GM11168 (cell line): ENCODE measurements around the gene NOD2.

Source experiments
- in situ Hi-C: fragments of 300-500 bp; cut with MboI; formaldehyde crosslinking; loops from one replicate; pipeline ENCODE4 v1.12.0; 2022; ENCODE audit warnings: low sequenced_read_pairs; ENCODE audit not compliant: unreplicated experiment

Gene NOD2

DNA sequence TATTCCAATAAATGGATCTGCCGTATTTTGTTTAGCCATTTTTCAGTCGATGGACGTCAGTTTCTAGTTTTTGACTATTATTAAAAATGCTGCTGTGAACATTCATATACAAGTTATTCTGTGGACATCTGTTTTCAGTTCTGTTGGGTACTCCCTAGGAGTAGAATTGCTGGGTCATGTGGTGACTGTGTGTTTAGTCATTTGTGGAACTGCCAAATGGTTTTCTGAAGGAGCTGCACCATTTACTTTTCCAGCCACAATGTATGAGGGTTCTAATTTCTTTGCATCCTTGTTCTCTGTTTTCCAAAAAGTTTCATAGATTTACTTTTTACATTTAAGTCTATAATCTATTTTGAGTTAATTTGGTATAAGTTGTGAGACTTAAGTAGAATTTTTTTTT lies 78.0 kb downstream of the NOD2 start:
- in situ Hi-C loops, result no loop called here

DNA sequence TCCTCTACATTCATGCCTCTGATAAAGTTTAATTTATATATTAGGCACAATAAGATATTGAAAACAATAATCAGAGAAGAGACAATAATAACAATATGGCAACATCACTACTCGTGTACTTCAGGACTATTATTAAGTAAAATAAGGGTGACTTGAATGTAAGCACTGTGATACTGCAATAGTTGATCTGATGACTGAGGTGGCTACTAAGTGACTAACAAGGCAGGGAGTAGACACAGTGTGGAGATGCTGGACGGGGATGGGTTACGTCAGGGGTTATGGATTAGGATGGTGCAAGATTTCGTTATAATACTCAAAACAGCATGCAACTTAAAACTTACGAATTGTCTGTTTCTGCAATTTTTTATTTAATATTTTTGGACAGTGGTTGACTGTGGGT lies 81.0 kb downstream of the NOD2 start:
- in situ Hi-C loops, result no loop called here

DNA sequence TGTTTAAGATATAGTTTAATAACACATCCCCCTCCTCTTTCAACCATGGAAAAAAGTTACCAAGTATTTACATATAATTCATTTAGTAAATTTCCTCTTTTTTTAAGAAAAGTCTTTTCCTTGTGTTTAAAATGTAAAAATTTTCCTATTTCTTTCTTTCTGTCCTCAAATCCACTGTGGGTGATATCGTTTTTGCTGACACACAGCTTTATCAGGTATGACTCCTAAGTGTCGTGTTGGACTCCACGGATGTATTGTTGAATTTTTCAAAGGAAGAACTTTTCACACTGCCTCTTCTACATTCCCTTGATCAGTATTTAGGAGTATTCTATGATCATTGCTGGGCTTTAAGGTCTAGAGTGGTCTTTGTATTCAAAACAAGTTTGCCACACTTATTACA lies 81.6 kb downstream of the NOD2 start:
- in situ Hi-C loops, result no loop called here

DNA sequence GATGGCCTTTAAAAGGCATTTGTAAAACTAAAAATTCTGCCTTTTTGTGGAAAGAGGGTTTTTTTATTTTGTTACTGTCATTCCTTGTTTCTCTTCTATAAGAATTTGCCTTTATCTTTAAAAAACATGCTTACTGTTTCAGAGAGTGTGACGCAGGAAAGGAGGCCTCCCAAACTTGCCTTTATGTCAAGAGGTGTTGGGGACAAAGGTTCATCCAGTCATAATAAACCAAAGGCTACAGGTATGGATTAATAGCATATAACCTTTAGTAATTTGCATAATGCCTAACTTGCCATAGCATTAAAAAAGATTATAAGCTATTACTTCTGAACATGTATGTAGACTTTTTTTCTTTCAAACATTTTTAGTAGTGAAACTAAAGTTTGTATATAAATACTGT lies 82.6 kb downstream of the NOD2 start:
- in situ Hi-C loops, result no loop called here

DNA sequence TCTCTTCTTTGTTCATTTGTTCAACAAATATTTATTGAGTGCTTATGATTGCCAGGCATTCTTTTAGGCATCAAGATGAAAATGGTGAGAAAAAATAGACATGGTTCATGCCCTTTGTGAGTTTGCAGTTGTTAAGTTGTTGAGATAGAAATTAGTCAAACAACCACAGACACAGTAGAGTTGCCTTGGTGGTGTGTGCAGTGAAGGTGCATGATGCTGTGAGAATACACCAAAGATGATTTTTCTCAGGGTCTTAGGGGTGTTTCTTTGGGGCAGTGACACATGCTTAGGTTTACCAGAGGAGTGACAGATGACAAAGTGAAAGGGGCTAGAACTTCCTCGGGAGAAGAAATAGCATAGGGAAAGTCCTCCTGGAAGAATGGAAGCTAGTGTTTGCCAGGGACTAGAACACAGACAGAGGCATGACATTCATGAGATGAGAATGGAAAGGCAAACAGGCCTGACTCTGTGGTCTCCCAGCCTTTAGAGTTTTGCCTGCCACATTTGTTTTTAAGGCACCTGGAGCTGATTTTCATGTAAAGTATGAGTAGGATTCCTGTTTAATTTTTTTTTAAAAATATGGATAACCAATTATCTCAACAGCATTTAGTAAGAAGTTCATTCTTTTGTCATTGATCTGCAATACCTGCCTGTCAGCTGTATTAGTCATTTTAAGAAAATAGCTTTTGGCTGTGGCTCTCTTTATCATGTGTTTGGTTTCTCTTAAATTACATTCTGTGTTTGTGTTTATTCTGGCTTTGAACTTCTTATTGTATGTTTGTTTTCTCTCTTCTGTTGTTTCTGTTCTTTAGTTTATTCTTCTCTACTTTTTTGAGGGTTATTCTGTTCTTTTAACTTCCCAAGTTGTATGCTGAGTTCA lies 85.1 kb downstream of the NOD2 start:
- in situ Hi-C loops, result no loop called here

DNA sequence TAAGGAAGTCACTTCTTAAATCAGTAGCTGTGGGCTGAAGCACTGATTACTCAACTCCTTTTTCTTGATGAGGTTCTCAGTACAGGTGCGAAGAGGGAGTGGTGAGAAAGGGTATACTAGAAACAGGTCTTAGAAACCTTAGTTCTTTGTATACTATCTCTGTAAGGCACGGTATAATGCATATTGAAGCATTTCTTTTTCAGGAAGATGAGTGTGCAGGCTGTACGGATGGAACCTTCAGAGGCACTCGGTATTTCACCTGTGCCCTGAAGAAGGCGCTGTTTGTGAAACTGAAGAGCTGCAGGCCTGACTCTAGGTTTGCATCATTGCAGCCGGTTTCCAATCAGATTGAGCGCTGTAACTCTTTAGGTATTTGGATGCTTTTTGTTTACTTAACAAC lies 87.6 kb downstream of the NOD2 start:
- in situ Hi-C loops, result no loop called here

DNA sequence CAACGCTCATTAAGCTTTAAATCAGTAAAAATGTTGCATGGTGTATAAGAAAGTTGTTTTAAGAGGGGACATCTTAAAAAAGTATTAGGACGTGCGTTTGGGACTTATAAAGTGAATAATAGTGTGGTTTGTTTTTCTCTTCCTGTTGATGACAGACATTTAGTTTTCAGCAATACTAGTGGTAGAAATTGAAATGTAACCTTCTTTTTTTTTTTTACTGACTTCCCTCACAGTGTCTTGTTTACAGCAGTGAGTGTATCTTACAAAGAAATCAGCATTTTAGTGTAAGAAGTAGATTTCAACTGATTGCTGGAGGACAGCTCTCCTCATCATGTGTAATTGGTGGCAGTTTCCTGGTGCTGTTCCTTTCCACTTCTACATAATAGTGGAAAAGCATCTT lies 88.1 kb downstream of the NOD2 start:
- in situ Hi-C loops, result no loop called here
